Gastroesophageal sphincter (tissue), 3 donors: ENCODE measurements around the gene STARD13.

Experiments used
- EP300 ChIP-seq: sonication (generic); formaldehyde crosslinking; IDR thresholded peaks from one replicate; pipeline ENCODE4 v1.6.1; 2017; ENCODE audit warnings: antibody characterized with exemption, mild to moderate bottlenecking
- POLR2A ChIP-seq, 2 donors: fragments of 450-650 bp; IDR thresholded peaks; one replicate each; pipeline ENCODE4 v1.6.1; 2017; ENCODE audit warnings: antibody characterized with exemption in 2 of 2, mild to moderate bottlenecking in 2 of 2, moderate library complexity in 1 of 2
- POLR2AphosphoS5 ChIP-seq: sonication (generic); formaldehyde crosslinking; IDR thresholded peaks from one replicate; pipeline ENCODE4 v1.6.1; 2017; ENCODE audit warnings: antibody characterized with exemption
- TF ChIP-seq, protein P1 (sequence below), 4 experiments: fragments of 200-600 bp in 2 of 4; fragments of 450-650 bp in 2 of 4; sonication (generic) in 1 of 4; IDR thresholded peaks; one replicate each; pipeline ENCODE4 v1.5.1; 2017 to 2019; ENCODE audit warnings: antibody characterized with exemption in 4 of 4, mild to moderate bottlenecking in 2 of 4, moderate library complexity in 2 of 4

DNA sequence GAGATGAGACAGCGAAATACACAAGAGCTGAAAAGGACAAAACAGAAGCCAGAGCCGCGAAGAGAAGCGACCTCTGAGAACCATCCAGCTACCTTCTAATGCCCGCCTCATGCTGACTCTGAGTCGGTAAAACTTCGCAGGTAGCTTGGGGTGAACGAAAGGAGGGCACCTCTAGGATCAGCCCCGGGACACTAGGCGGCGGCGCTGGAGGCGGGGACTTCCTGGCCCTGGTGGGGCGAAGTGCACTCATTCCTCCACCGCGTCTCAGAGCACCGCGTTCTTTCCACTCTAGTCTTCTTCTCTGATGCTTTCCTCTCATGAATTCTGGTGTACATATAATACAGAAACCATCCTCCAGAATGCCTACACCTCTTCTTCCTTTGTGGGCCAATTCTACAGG, 219.2 kb downstream of the STARD13 start:
- no peak for TF ChIP-seq POLR2AphosphoS5
- TF ChIP-seq, protein P1, sequence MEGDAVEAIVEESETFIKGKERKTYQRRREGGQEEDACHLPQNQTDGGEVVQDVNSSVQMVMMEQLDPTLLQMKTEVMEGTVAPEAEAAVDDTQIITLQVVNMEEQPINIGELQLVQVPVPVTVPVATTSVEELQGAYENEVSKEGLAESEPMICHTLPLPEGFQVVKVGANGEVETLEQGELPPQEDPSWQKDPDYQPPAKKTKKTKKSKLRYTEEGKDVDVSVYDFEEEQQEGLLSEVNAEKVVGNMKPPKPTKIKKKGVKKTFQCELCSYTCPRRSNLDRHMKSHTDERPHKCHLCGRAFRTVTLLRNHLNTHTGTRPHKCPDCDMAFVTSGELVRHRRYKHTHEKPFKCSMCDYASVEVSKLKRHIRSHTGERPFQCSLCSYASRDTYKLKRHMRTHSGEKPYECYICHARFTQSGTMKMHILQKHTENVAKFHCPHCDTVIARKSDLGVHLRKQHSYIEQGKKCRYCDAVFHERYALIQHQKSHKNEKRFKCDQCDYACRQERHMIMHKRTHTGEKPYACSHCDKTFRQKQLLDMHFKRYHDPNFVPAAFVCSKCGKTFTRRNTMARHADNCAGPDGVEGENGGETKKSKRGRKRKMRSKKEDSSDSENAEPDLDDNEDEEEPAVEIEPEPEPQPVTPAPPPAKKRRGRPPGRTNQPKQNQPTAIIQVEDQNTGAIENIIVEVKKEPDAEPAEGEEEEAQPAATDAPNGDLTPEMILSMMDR (IDR thresholded peaks at IDR 0.05): no peak
- no peak for TF ChIP-seq POLR2A (IDR thresholded peaks at IDR 0.05)
- no peak for TF ChIP-seq EP300
